Measurements from ENCODE around the gene SPACA9. TPM values are rescaled to one million over a fixed set of nuclear protein-coding genes. Genes with fewer than 3 reads are reported as not detected.

The SPACA9 gene
- total RNA-seq, 1 experiment from 2014 or later = 19.2 TPM

- no peaks in the 10 kb centered on the region for H3K79me2 ChIP-seq (ENCODE audit: low read depth)
- intact Hi-C loops (cut with micrococcal nuclease; ENCODE audit: unreplicated experiment) = no loop called here
- H3F3A ChIP-seq (ENCODE audit: insufficient read depth, low read depth) = 0 out of 2 replicates have a peak, but pooled peaks cover under 1% of the 10 kb centered on the region
- H3K4me3 ChIP-seq = no peak overlapping the region
- no peak for DNase-seq
- H3K9me3 ChIP-seq (ENCODE audit: insufficient read depth, low read depth) = no peaks in the 10 kb centered on the region
- no peaks in the 10 kb centered on the region for H3K36me3 ChIP-seq (ENCODE audit: low read depth)
- H3K4me2 ChIP-seq = no peak overlapping the region
- no peaks in the 10 kb centered on the region for H3K4me1 ChIP-seq (replicated peaks; ENCODE audit: insufficient read depth)
- no peaks in the 10 kb centered on the region for H3K27me3 ChIP-seq (ENCODE audit: insufficient read depth, low read depth)
- POLR2A ChIA-PET (ENCODE audit: unreplicated experiment) = no interaction called here
- TF ChIP-seq CTCF (conservative IDR thresholded peaks at IDR 0.05) = no peak
- no peak for TF ChIP-seq EZH2 (IDR thresholded peaks at IDR 0.05; ENCODE audit: low read depth)
- no TSS peak for BruUV-seq (replicated peaks)
- no peaks in the 10 kb centered on the region for H3K9me2 ChIP-seq (ENCODE audit: insufficient read depth)
- no peak overlapping the region for H3K27ac ChIP-seq
- no peaks in the 10 kb centered on the region for H4K20me1 ChIP-seq (ENCODE audit: insufficient read depth)
- H2AFZ ChIP-seq = no peak overlapping the region
- CTCF ChIA-PET = no interaction called here
Measured at GRCh38 chr9:132885720-132886333, 7.1 kb downstream of the SPACA9 start.

GRCh38 chr9:132886334-132886725 is 7.6 kb downstream of the SPACA9 start:
- Histone ChIP-seq H3F3A (ENCODE audit: insufficient read depth, low read depth) (no peaks in the 10 kb centered on the region), H3K27me3 (ENCODE audit: insufficient read depth, low read depth) (no peaks in the 10 kb centered on the region), H3K9me3 (ENCODE audit: insufficient read depth, low read depth) (no peaks in the 10 kb centered on the region), H3K79me2 (ENCODE audit: low read depth) (no peaks in the 10 kb centered on the region), H3K9me2 (ENCODE audit: insufficient read depth) (no peaks in the 10 kb centered on the region), H3K27ac (no peak overlapping the region), H3K36me3 (ENCODE audit: low read depth) (no peaks in the 10 kb centered on the region), H4K20me1 (ENCODE audit: insufficient read depth) (no peaks in the 10 kb centered on the region), H2AFZ (no peak overlapping the region), H3K4me3 (no peak overlapping the region), H3K4me2 (no peak overlapping the region), H3K4me1 (replicated peaks; ENCODE audit: insufficient read depth) (no peaks in the 10 kb centered on the region)
- no TSS peak for BruUV-seq (replicated peaks)
- no peak for TF ChIP-seq CTCF (conservative IDR thresholded peaks at IDR 0.05)
- no peak for TF ChIP-seq EZH2 (IDR thresholded peaks at IDR 0.05; ENCODE audit: low read depth)
- CTCF ChIA-PET = no interaction called here
- intact Hi-C loops (cut with micrococcal nuclease; ENCODE audit: unreplicated experiment) = no loop called here
- DNase-seq = no peak
- POLR2A ChIA-PET (ENCODE audit: unreplicated experiment) = no interaction called here

- no peaks in the 10 kb centered on the region for H3K36me3 ChIP-seq (ENCODE audit: low read depth)
- H2AFZ ChIP-seq = no peak overlapping the region
- POLR2A ChIA-PET (ENCODE audit: unreplicated experiment) = no interaction called here
- no peaks in the 10 kb centered on the region for H3K27me3 ChIP-seq (ENCODE audit: insufficient read depth, low read depth)
- H3K9me3 ChIP-seq (ENCODE audit: insufficient read depth, low read depth) = no peaks in the 10 kb centered on the region
- H3K79me2 ChIP-seq (ENCODE audit: low read depth) = no peaks in the 10 kb centered on the region
- CTCF ChIA-PET = no interaction called here
- no peak overlapping the region for H3K4me2 ChIP-seq
- BruUV-seq (replicated peaks) = no TSS peak
- no peak for DNase-seq
- H3K4me1 ChIP-seq (replicated peaks; ENCODE audit: insufficient read depth) = no peaks in the 10 kb centered on the region
- no peaks in the 10 kb centered on the region for H3F3A ChIP-seq (ENCODE audit: insufficient read depth, low read depth)
- H3K4me3 ChIP-seq = no peak overlapping the region
- H3K27ac ChIP-seq = no peak overlapping the region
- TF ChIP-seq CTCF (conservative IDR thresholded peaks at IDR 0.05) = no peak
- TF ChIP-seq EZH2 (IDR thresholded peaks at IDR 0.05; ENCODE audit: low read depth) = no peak
- no peaks in the 10 kb centered on the region for H4K20me1 ChIP-seq (ENCODE audit: insufficient read depth)
- intact Hi-C loops (cut with micrococcal nuclease; ENCODE audit: unreplicated experiment) = no loop called here
- H3K9me2 ChIP-seq (ENCODE audit: insufficient read depth) = no peaks in the 10 kb centered on the region
Measured at GRCh38 chr9:132887181-132888120, 8.8 kb downstream of the SPACA9 start.
